ENCODE measurements around the gene GPR132. TPM values are rescaled to one million over a fixed set of nuclear protein-coding genes. Genes with fewer than 3 reads are reported as not detected.

The GPR132 gene
- polyA plus RNA-seq, 1 donor from 2014 or later = not detected

GRCh38 chr14:105059035-105059924, 6.0 kb downstream of the GPR132 start:
- Histone ChIP-seq H2AFZ (ENCODE audit: low read depth, low read length) (no peak overlapping the region), H3K9me3 (ENCODE audit: low read length) (no peaks in the 10 kb centered on the region), H3K4me3 (ENCODE audit: low read length) (no peak overlapping the region), H3K36me3 (ENCODE audit: insufficient read depth, low read length) (no peaks in the 10 kb centered on the region), H3K4me2 (ENCODE audit: low read length) (no peak overlapping the region), H3K27ac (ENCODE audit: low read length) (no peak overlapping the region), H3K27me3 (ENCODE audit: insufficient read depth, low read depth, low read length) (no peaks in the 10 kb centered on the region), H3K79me2 (replicated peaks; ENCODE audit: insufficient read depth, low read length) (no peaks in the 10 kb centered on the region), H4K20me1 (ENCODE audit: insufficient read depth) (no peaks in the 10 kb centered on the region), H3K9ac (ENCODE audit: low read length) (no peak overlapping the region), H3F3A (ENCODE audit: insufficient read depth, low read length, poor library complexity, severe bottlenecking) (no peaks in the 10 kb centered on the region), H3K9me2 (ENCODE audit: insufficient read depth, low read length) (no peaks in the 10 kb centered on the region)
- TF ChIP-seq TAF1 (IDR thresholded peaks at IDR 0.05; ENCODE audit: low read depth) = no peak
- no peak for TF ChIP-seq EP300 (conservative IDR thresholded peaks at IDR 0.05; ENCODE audit: poor library complexity, severe bottlenecking)
- no peak for TF ChIP-seq RAD21 (conservative IDR thresholded peaks at IDR 0.05)
- no peak for TF ChIP-seq EZH2 (IDR thresholded peaks at IDR 0.05; ENCODE audit: borderline replicate concordance, insufficient read depth, low read length, poor library complexity, severe bottlenecking)

GRCh38 chr14:105058521-105059034, 6.7 kb downstream of the GPR132 start:
- Histone ChIP-seq H3F3A (ENCODE audit: insufficient read depth, low read length, poor library complexity, severe bottlenecking) (no peaks in the 10 kb centered on the region), H3K4me3 (ENCODE audit: low read length) (no peak overlapping the region), H3K27ac (ENCODE audit: low read length) (no peak overlapping the region), H3K79me2 (replicated peaks; ENCODE audit: insufficient read depth, low read length) (no peaks in the 10 kb centered on the region), H2AFZ (ENCODE audit: low read depth, low read length) (no peak overlapping the region), H3K9me3 (ENCODE audit: low read length) (no peaks in the 10 kb centered on the region), H3K27me3 (ENCODE audit: insufficient read depth, low read depth, low read length) (no peaks in the 10 kb centered on the region), H3K9ac (ENCODE audit: low read length) (no peak overlapping the region), H3K9me2 (ENCODE audit: insufficient read depth, low read length) (no peaks in the 10 kb centered on the region), H4K20me1 (ENCODE audit: insufficient read depth) (no peaks in the 10 kb centered on the region), H3K36me3 (ENCODE audit: insufficient read depth, low read length) (no peaks in the 10 kb centered on the region), H3K4me2 (ENCODE audit: low read length) (no peak overlapping the region)
- TF ChIP-seq TAF1 (IDR thresholded peaks at IDR 0.05; ENCODE audit: low read depth) = no peak
- TF ChIP-seq SMC3 (conservative IDR thresholded peaks at IDR 0.05; ENCODE audit: poor library complexity) = no peak
- TF ChIP-seq EP300 (conservative IDR thresholded peaks at IDR 0.05; ENCODE audit: poor library complexity, severe bottlenecking) = no peak
- no peak for TF ChIP-seq MXI1 (conservative IDR thresholded peaks at IDR 0.05; ENCODE audit: poor library complexity, severe bottlenecking)
- TF ChIP-seq RAD21 (conservative IDR thresholded peaks at IDR 0.05) = no peak
- TF ChIP-seq EZH2 (IDR thresholded peaks at IDR 0.05; ENCODE audit: borderline replicate concordance, insufficient read depth, low read length, poor library complexity, severe bottlenecking) = no peak
- TF ChIP-seq REST (IDR thresholded peaks at IDR 0.05; ENCODE audit: borderline replicate concordance) = no peak
- no peak for TF ChIP-seq POLR2AphosphoS5 (IDR thresholded peaks at IDR 0.05)
- TF ChIP-seq, protein P1, sequence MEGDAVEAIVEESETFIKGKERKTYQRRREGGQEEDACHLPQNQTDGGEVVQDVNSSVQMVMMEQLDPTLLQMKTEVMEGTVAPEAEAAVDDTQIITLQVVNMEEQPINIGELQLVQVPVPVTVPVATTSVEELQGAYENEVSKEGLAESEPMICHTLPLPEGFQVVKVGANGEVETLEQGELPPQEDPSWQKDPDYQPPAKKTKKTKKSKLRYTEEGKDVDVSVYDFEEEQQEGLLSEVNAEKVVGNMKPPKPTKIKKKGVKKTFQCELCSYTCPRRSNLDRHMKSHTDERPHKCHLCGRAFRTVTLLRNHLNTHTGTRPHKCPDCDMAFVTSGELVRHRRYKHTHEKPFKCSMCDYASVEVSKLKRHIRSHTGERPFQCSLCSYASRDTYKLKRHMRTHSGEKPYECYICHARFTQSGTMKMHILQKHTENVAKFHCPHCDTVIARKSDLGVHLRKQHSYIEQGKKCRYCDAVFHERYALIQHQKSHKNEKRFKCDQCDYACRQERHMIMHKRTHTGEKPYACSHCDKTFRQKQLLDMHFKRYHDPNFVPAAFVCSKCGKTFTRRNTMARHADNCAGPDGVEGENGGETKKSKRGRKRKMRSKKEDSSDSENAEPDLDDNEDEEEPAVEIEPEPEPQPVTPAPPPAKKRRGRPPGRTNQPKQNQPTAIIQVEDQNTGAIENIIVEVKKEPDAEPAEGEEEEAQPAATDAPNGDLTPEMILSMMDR (IDR thresholded peaks at IDR 0.05; ENCODE audit: poor library complexity, severe bottlenecking) = no peak
